Smooth muscle cell (in vitro differentiated cells): ENCODE data around the gene ANKS6. TPM values are rescaled to one million over a fixed set of nuclear protein-coding genes. Genes with fewer than 3 reads are reported as not detected.

Experiments used
- DNase-seq: peaks from one replicate; lab custom pipeline; 2025; ENCODE audit not compliant: unreplicated experiment; lab: John Stamatoyannopoulos, UW
- H2AFZ ChIP-seq: fragments of 200-600 bp; sonication (generic); 2 replicates; pipeline ENCODE4 v1.6.0; 2016; ENCODE audit warnings: antibody characterized with exemption, low read depth, mild to moderate bottlenecking
- H3F3A ChIP-seq: fragments of 200-600 bp; sonication (generic); 2 replicates; pipeline ENCODE4 v1.6.0; 2017; ENCODE audit warnings: antibody characterized with exemption, low read depth
- H3K27ac ChIP-seq: fragments of 200-600 bp; sonication (generic); 2 replicates; pipeline ENCODE4 v1.5.1; 2016; ENCODE audit warnings: low read depth, mild to moderate bottlenecking
- H3K27me3 ChIP-seq: fragments of 200-600 bp; sonication (generic); 2 replicates; pipeline ENCODE4 v1.6.1; 2016; ENCODE audit warnings: low read depth, mild to moderate bottlenecking
- H3K36me3 ChIP-seq: fragments of 200-600 bp; sonication (generic); 2 replicates; pipeline ENCODE4 v1.5.1; 2016; ENCODE audit warnings: low read depth
- H3K4me1 ChIP-seq: fragments of 200-600 bp; sonication (generic); 2 replicates; pipeline ENCODE4 v1.5.1; 2016; ENCODE audit warnings: low read depth
- H3K4me2 ChIP-seq: fragments of 200-600 bp; sonication (generic); 2 replicates; pipeline ENCODE4 v1.6.0; 2016; ENCODE audit warnings: mild to moderate bottlenecking
- H3K4me3 ChIP-seq: fragments of 200-600 bp; sonication (generic); 2 replicates; pipeline ENCODE4 v1.5.1; 2016; ENCODE audit warnings: mild to moderate bottlenecking
- H3K79me2 ChIP-seq: fragments of 200-600 bp; sonication (generic); 2 replicates; pipeline ENCODE4 v1.6.0; 2016; ENCODE audit warnings: low read depth, mild to moderate bottlenecking
- H3K9ac ChIP-seq: fragments of 200-600 bp; sonication (generic); 2 replicates; pipeline ENCODE4 v1.6.0; 2016; ENCODE audit warnings: low read depth
- H3K9me3 ChIP-seq: fragments of 200-600 bp; sonication (generic); replicated peaks from 2 replicates; pipeline ENCODE4 v1.5.1; 2016; ENCODE audit warnings: low read depth
- H4K20me1 ChIP-seq: fragments of 200-600 bp; sonication (generic); 2 replicates; pipeline ENCODE4 v1.6.0; 2016; ENCODE audit warnings: low read depth
- WGBS: methylation state at CpG from one replicate; pipeline ENCODE4 v1.1.7; 2016; ENCODE audit warnings: low lambda C conversion rate; 5-methylcytosine and 5-hydroxymethylcytosine counted together
- polyA plus RNA-seq: library from polyadenylated mRNA; unstranded; fragments of >200 nt; fragmentation: Nextera tagmentation; extraction: Ambion mirVana; gene quantifications from 2 replicates; pipeline ENCODE4 v1.2.1, GENCODE V29; 2016
- total RNA-seq: library from RNA; depleted of rRNA; stranded (reverse); fragments of >200 nt; gene quantifications from 2 replicates; pipeline ENCODE4 v1.2.3, GENCODE V29; 2014
- TF ChIP-seq, protein P1 (sequence below): fragments of 200-600 bp; sonication (generic); IDR thresholded peaks from 2 replicates; pipeline ENCODE4 v1.5.1; 2017; ENCODE audit warnings: borderline replicate concordance, mild to moderate bottlenecking, antibody characterized with exemption; ENCODE audit not compliant: insufficient read depth, poor library complexity, severe bottlenecking

Gene ANKS6
- total and polyA plus RNA-seq, 2 experiments from 2014 or later, result 10.5 to 13.6 TPM

DNA sequence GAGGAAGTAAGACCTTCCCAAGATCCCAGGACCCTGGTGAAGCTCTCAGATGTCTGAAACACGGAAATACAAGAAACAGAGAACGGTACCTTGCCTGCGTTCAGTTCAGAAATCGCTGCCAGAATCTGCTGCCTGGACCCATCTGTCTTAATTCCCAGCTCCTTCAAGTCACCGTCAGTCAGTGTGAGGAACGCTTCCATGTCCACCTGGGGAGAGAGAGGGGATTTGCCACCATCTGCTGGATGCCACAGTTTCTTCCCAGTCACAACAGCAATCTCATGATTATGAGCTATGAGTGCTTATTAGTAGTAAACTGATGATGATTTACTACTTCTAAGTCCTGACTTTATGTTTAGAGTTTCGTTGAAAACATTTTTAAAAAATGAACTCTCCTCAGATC, 50.9 kb downstream of the ANKS6 start:
- Histone ChIP-seq H3K4me3 (no peak overlapping the region), H3K36me3 (no peaks in the 10 kb centered on the region), H3K27ac (no peak overlapping the region), H3K4me2 (no peak overlapping the region), H3K27me3 (no peaks in the 10 kb centered on the region), H3K4me1 (no peaks in the 10 kb centered on the region), H3F3A (no peaks in the 10 kb centered on the region), H2AFZ (no peak overlapping the region), H3K79me2 (no peaks in the 10 kb centered on the region), H4K20me1 (no peaks in the 10 kb centered on the region), H3K9ac (no peak overlapping the region), H3K9me3 (no peaks in the 10 kb centered on the region)
- WGBS, result 94% methylated on average over 7 of the region's 7 CpGs
- TF ChIP-seq, protein P1, sequence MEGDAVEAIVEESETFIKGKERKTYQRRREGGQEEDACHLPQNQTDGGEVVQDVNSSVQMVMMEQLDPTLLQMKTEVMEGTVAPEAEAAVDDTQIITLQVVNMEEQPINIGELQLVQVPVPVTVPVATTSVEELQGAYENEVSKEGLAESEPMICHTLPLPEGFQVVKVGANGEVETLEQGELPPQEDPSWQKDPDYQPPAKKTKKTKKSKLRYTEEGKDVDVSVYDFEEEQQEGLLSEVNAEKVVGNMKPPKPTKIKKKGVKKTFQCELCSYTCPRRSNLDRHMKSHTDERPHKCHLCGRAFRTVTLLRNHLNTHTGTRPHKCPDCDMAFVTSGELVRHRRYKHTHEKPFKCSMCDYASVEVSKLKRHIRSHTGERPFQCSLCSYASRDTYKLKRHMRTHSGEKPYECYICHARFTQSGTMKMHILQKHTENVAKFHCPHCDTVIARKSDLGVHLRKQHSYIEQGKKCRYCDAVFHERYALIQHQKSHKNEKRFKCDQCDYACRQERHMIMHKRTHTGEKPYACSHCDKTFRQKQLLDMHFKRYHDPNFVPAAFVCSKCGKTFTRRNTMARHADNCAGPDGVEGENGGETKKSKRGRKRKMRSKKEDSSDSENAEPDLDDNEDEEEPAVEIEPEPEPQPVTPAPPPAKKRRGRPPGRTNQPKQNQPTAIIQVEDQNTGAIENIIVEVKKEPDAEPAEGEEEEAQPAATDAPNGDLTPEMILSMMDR, result no peak
- DNase-seq, result no peak

DNA sequence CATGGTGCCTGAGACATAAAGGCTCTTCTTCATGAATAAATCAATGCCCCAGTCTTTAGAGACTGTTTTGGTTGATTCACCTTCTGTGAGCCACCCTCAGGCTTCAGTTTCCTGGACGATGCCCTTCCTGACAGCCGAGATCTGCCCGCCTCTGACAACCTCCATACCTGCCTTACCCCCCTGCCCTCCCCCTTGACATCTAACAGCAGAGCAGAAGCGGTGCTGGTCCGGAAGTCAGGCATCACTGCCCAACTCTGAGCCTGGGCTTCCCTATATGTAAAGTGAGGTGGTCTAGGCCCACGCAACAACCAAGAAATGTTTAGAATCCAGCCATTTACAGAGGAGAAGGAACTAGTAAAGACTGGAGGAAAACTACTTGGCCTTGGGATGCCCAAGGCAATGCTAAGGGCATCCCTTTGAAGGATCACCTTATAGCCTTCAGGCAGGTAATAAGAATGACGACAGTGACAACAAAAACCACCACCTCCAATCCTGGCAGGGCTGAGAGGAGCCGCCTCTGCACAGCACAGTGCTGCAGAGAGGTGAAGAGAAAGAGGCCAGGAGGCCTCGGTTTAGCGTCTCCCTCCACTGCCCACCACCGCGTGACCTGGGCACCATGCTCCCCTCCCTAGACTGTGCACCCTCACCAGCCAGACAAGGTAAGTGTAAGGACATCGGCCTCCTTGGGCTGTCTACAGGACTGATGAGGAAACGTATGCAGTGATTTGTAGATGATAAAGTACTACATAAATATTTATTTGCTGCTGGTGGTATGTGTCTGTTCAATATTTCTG, 52.3 kb downstream of the ANKS6 start:
- Histone ChIP-seq H3K4me2 (no peak overlapping the region), H3K9ac (no peak overlapping the region), H3K27me3 (no peaks in the 10 kb centered on the region), H3K79me2 (no peaks in the 10 kb centered on the region), H3K4me1 (no peaks in the 10 kb centered on the region), H3F3A (no peaks in the 10 kb centered on the region), H3K36me3 (no peaks in the 10 kb centered on the region), H4K20me1 (no peaks in the 10 kb centered on the region), H3K4me3 (no peak overlapping the region), H3K9me3 (no peaks in the 10 kb centered on the region), H2AFZ (no peak overlapping the region), H3K27ac (no peak overlapping the region)
- WGBS, result 98% methylated on average over 14 of the region's 14 CpGs
- TF ChIP-seq, protein P1, result no peak
- no peak for DNase-seq

GRCh38 chr9:98743329-98743728, 53.0 kb downstream of the ANKS6 start:
- DNase-seq, result no peak
- no peaks in the 10 kb centered on the region for H3K4me1 ChIP-seq
- TF ChIP-seq, protein P1, result no peak
- H3K4me2 ChIP-seq, result no peak overlapping the region
- no peaks in the 10 kb centered on the region for H3K9me3 ChIP-seq
- H3K27ac ChIP-seq, result no peak overlapping the region
- no peaks in the 10 kb centered on the region for H3F3A ChIP-seq
- no peaks in the 10 kb centered on the region for H4K20me1 ChIP-seq
- H3K27me3 ChIP-seq, result no peaks in the 10 kb centered on the region
- no peak overlapping the region for H2AFZ ChIP-seq
- no peak overlapping the region for H3K9ac ChIP-seq
- H3K79me2 ChIP-seq, result no peaks in the 10 kb centered on the region
- H3K4me3 ChIP-seq, result no peak overlapping the region
- H3K36me3 ChIP-seq, result no peaks in the 10 kb centered on the region
- 98% methylated on average over 2 of the region's 2 CpGs for WGBS
